ENCODE data around the gene RPL38. TPM values are rescaled to one million over a fixed set of nuclear protein-coding genes. Genes with fewer than 3 reads are reported as not detected.
A peak's percentile ranks its signal among the peaks of the same experiment; 100 is the strongest.

The RPL38 gene
- polyA plus RNA-seq, 2 of the 4 experiments (the other 2 are of a cell fraction) = 3,205 to 4,133 TPM

GRCh38 chr17:74210191-74211140 lies 7.0 kb downstream of the RPL38 start (continued):
- TF ChIP-seq, protein P1, sequence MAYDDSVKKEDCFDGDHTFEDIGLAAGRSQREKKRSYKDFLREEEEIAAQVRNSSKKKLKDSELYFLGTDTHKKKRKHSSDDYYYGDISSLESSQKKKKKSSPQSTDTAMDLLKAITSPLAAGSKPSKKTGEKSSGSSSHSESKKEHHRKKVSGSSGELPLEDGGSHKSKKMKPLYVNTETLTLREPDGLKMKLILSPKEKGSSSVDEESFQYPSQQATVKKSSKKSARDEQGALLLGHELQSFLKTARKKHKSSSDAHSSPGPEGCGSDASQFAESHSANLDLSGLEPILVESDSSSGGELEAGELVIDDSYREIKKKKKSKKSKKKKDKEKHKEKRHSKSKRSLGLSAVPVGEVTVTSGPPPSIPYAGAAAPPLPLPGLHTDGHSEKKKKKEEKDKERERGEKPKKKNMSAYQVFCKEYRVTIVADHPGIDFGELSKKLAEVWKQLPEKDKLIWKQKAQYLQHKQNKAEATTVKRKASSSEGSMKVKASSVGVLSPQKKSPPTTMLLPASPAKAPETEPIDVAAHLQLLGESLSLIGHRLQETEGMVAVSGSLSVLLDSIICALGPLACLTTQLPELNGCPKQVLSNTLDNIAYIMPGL (CRISPR knock-in tag; IDR thresholded peaks at IDR 0.05; ENCODE audit: borderline replicate concordance) = 0 out of 2 replicates have a peak, but pooled peaks have one; percentile 8
- no peak for TF ChIP-seq KDM5A (IDR thresholded peaks at IDR 0.05)
- no peak for TF ChIP-seq NPAS2 (CRISPR knock-in tag; IDR thresholded peaks at IDR 0.05; ENCODE audit: borderline replicate concordance)
- TF ChIP-seq MAZ (IDR thresholded peaks at IDR 0.05; ENCODE audit: borderline replicate concordance, low read depth, low read length) = 0 out of 2 replicates have a peak, but pooled peaks have one; percentile 29
- peak; percentile 62; the same call in 1 of the 2 replicates for TF ChIP-seq HOXB5 (CRISPR knock-in tag; IDR thresholded peaks at IDR 0.05)
- no peak for TF ChIP-seq RCOR1 (IDR thresholded peaks at IDR 0.05; ENCODE audit: low read depth, low read length)
- peak; percentile 55 to 59 for TF ChIP-seq RAD21 (conservative IDR thresholded peaks at IDR 0.05 in 1 of 2, IDR thresholded peaks at IDR 0.05 in 1 of 2)
- no peak for TF ChIP-seq CBX8 (IDR thresholded peaks at IDR 0.05)
- TF ChIP-seq GATA3 (IDR thresholded peaks at IDR 0.05; ENCODE audit: borderline replicate concordance) = 0 out of 2 replicates have a peak, but pooled peaks have one; percentile 5
- TF ChIP-seq, protein P2, sequence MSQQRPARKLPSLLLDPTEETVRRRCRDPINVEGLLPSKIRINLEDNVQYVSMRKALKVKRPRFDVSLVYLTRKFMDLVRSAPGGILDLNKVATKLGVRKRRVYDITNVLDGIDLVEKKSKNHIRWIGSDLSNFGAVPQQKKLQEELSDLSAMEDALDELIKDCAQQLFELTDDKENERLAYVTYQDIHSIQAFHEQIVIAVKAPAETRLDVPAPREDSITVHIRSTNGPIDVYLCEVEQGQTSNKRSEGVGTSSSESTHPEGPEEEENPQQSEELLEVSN (IDR thresholded peaks at IDR 0.05; ENCODE audit: borderline replicate concordance, low read depth) = no peak
- TF ChIP-seq BHLHE40 (IDR thresholded peaks at IDR 0.05; ENCODE audit: low read depth, low read length) = no peak
- TF ChIP-seq HOXB13 (CRISPR knock-in tag; IDR thresholded peaks at IDR 0.05; ENCODE audit: low read depth) = peak; percentile 7; the same call in 1 of the 2 replicates
- no peak for TF ChIP-seq CHD2 (IDR thresholded peaks at IDR 0.05; ENCODE audit: low read length, partially characterized antibody)
- no peak for TF ChIP-seq CHD4 (IDR thresholded peaks at IDR 0.05; ENCODE audit: borderline replicate concordance)
- peak; percentile 37 to 65; a peak in 3 of 5 replicates for TF ChIP-seq JUN (IDR thresholded peaks at IDR 0.05)
- TF ChIP-seq ZC3H11A (IDR thresholded peaks at IDR 0.05) = no peak
- peak; percentile 98; the same call in 1 of the 2 replicates for TF ChIP-seq POLR2AphosphoS2 (conservative IDR thresholded peaks at IDR 0.05; ENCODE audit: low read length)
- TF ChIP-seq, protein P3, sequence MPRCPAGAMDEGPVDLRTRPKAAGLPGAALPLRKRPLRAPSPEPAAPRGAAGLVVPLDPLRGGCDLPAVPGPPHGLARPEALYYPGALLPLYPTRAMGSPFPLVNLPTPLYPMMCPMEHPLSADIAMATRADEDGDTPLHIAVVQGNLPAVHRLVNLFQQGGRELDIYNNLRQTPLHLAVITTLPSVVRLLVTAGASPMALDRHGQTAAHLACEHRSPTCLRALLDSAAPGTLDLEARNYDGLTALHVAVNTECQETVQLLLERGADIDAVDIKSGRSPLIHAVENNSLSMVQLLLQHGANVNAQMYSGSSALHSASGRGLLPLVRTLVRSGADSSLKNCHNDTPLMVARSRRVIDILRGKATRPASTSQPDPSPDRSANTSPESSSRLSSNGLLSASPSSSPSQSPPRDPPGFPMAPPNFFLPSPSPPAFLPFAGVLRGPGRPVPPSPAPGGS (IDR thresholded peaks at IDR 0.05) = no peak; the same call in 2 of the 3 replicates
- TF ChIP-seq CTCF (IDR thresholded peaks at IDR 0.05) = peak; percentile 97
- no peak for TF ChIP-seq HES2 (IDR thresholded peaks at IDR 0.05)
- TF ChIP-seq SREBF2 (IDR thresholded peaks at IDR 0.05) = no peak
- TF ChIP-seq NFE2L2 (conservative IDR thresholded peaks at IDR 0.05; ENCODE audit: low read length) = no peak
- TF ChIP-seq NR3C1 (IDR thresholded peaks at IDR 0.05) = no peak
- TF ChIP-seq FOSL2 (IDR thresholded peaks at IDR 0.05) = no peak
- TF ChIP-seq FOSL2 (CRISPR knock-in tag; IDR thresholded peaks at IDR 0.05) = peak; percentile 24
- no peak for TF ChIP-seq CEBPB (IDR thresholded peaks at IDR 0.05)
- no peak for TF ChIP-seq ESRRA (IDR thresholded peaks at IDR 0.05; ENCODE audit: borderline replicate concordance, low read length)
- TF ChIP-seq CBX2 (IDR thresholded peaks at IDR 0.05; ENCODE audit: borderline replicate concordance, low read depth) = no peak
- no peak for TF ChIP-seq MYC (IDR thresholded peaks at IDR 0.05; ENCODE audit: borderline replicate concordance, low read length)
- no peak for TF ChIP-seq EP300 (IDR thresholded peaks at IDR 0.05)
- no peak for TF ChIP-seq ZFP36 (IDR thresholded peaks at IDR 0.05; ENCODE audit: borderline replicate concordance, partially characterized antibody)
- TF ChIP-seq FOSB (CRISPR knock-in tag; IDR thresholded peaks at IDR 0.05) = peak; percentile 96
- TF ChIP-seq ZSCAN20 (CRISPR knock-in tag; IDR thresholded peaks at IDR 0.05) = no peak
- no peak for TF ChIP-seq KDM1A (IDR thresholded peaks at IDR 0.05; ENCODE audit: low read depth)
- no peak for TF ChIP-seq JUNB (IDR thresholded peaks at IDR 0.05)
- TF ChIP-seq ZNF302 (CRISPR knock-in tag; IDR thresholded peaks at IDR 0.05) = no peak

Data from A549 (cell line).